Measurements from ENCODE around the gene UNC79.

UNC79 gene

DNA sequence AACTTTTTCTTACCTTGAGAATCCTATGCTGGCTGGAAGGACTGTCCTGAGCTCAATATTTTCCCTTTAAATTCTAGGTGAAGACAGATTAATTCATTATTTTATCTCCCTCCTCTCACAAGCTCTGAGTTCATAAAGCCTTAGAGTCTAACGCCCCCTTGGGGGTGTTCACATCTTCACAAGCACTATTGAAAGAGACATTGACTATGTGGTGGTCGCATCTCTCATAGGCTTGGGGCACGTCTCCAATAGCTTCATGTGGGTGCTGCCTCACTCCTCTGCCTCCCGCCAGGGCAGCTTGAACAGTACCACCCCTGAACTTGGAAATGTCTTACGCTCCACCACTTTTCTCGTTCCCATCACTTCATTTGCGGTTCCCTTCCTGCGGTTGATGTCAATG lies 106.2 kb downstream of the UNC79 start:
- no peak overlapping the region for H3K4me2 ChIP-seq (ENCODE audit: low read depth, low read length)
- H2AFZ ChIP-seq (ENCODE audit: low read length) = no peak overlapping the region
- H3K9me3 ChIP-seq (replicated peaks; ENCODE audit: insufficient read depth, low read length) = no peaks in the 10 kb centered on the region
- no peaks in the 10 kb centered on the region for H3K27me3 ChIP-seq (replicated peaks; ENCODE audit: insufficient read depth, low read length)
- DNase-seq = no peak
- no peaks in the 10 kb centered on the region for H3K9me2 ChIP-seq (replicated peaks; ENCODE audit: insufficient read depth, low read length)
- H3K4me3 ChIP-seq (ENCODE audit: low read length) = no peak overlapping the region
- TF ChIP-seq EZH2phosphoT487 (IDR thresholded peaks at IDR 0.05; ENCODE audit: low read length) = no peak
- TF ChIP-seq, protein P1, sequence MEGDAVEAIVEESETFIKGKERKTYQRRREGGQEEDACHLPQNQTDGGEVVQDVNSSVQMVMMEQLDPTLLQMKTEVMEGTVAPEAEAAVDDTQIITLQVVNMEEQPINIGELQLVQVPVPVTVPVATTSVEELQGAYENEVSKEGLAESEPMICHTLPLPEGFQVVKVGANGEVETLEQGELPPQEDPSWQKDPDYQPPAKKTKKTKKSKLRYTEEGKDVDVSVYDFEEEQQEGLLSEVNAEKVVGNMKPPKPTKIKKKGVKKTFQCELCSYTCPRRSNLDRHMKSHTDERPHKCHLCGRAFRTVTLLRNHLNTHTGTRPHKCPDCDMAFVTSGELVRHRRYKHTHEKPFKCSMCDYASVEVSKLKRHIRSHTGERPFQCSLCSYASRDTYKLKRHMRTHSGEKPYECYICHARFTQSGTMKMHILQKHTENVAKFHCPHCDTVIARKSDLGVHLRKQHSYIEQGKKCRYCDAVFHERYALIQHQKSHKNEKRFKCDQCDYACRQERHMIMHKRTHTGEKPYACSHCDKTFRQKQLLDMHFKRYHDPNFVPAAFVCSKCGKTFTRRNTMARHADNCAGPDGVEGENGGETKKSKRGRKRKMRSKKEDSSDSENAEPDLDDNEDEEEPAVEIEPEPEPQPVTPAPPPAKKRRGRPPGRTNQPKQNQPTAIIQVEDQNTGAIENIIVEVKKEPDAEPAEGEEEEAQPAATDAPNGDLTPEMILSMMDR (IDR thresholded peaks at IDR 0.05; ENCODE audit: low read length) = no peak
- no peak for TF ChIP-seq EZH2 (optimal IDR thresholded peaks at IDR 0.05; ENCODE audit: low read depth, low read length)
- no peak overlapping the region for H3K9ac ChIP-seq (ENCODE audit: low read length)
- H3K27ac ChIP-seq (ENCODE audit: low read length) = no peak overlapping the region
- H3F3A ChIP-seq (ENCODE audit: insufficient read depth, low read length) = no peaks in the 10 kb centered on the region
- no peaks in the 10 kb centered on the region for H4K20me1 ChIP-seq (ENCODE audit: insufficient read depth, low read length)
- no peaks in the 10 kb centered on the region for H3K4me1 ChIP-seq (ENCODE audit: low read length)
- H3K79me2 ChIP-seq (ENCODE audit: low read length) = no peaks in the 10 kb centered on the region
- H3K36me3 ChIP-seq (replicated peaks; ENCODE audit: insufficient read depth, low read length) = no peaks in the 10 kb centered on the region

DNA sequence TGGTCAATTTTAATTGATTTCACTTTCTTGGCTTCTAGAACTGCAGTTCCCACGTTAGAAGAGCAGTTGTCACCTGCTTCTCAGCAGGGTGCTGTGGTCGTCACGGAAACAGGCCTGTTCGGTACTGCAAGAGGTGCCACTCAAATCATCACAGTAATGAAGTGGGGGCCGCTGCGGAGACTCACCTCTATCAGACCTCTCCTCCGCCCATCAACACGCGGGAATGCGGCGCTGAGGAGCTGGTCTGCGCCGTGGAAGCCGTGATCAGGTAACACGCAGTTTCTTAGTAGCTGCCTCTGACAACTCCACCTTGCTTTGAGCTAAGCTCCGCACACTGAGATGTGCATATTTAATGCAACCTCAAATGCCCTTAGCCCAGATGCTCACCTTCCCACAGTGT lies 107.2 kb downstream of the UNC79 start:
- Histone ChIP-seq H3K9me3 (replicated peaks; ENCODE audit: insufficient read depth, low read length) (no peaks in the 10 kb centered on the region), H3K27ac (ENCODE audit: low read length) (no peak overlapping the region), H2AFZ (ENCODE audit: low read length) (no peak overlapping the region), H3F3A (ENCODE audit: insufficient read depth, low read length) (no peaks in the 10 kb centered on the region), H3K4me1 (ENCODE audit: low read length) (no peaks in the 10 kb centered on the region), H3K9ac (ENCODE audit: low read length) (no peak overlapping the region), H4K20me1 (ENCODE audit: insufficient read depth, low read length) (no peaks in the 10 kb centered on the region), H3K27me3 (replicated peaks; ENCODE audit: insufficient read depth, low read length) (no peaks in the 10 kb centered on the region), H3K79me2 (ENCODE audit: low read length) (no peaks in the 10 kb centered on the region), H3K9me2 (replicated peaks; ENCODE audit: insufficient read depth, low read length) (no peaks in the 10 kb centered on the region), H3K4me3 (ENCODE audit: low read length) (no peak overlapping the region), H3K4me2 (ENCODE audit: low read depth, low read length) (no peak overlapping the region), H3K36me3 (replicated peaks; ENCODE audit: insufficient read depth, low read length) (no peaks in the 10 kb centered on the region)
- DNase-seq = no peak
- TF ChIP-seq, protein P1 (IDR thresholded peaks at IDR 0.05; ENCODE audit: low read length) = no peak
- TF ChIP-seq EZH2 (optimal IDR thresholded peaks at IDR 0.05; ENCODE audit: low read depth, low read length) (no peak), EZH2phosphoT487 (IDR thresholded peaks at IDR 0.05; ENCODE audit: low read length) (no peak)

DNA sequence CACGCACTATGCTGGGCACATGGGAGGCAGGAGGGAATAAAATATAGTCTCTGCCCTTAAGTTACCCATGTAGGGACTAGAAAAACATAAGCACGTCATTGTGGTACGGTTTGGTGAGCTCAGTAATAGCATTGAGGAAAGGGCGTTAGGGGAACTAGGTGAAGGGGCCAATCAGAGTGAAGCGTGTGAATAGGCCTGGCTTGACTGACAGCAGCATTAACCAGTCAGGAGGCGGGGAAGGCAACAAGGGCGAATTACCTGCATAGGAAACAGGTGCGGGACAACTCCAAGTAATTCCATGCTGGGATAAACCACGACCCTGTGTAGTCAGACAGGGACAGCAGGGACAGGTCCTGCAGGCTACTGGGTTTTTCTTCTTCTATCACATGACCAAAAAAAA lies 107.7 kb downstream of the UNC79 start:
- H3K79me2 ChIP-seq (ENCODE audit: low read length) = no peaks in the 10 kb centered on the region
- TF ChIP-seq, protein P1 (IDR thresholded peaks at IDR 0.05; ENCODE audit: low read length) = no peak
- no peak for TF ChIP-seq EZH2 (optimal IDR thresholded peaks at IDR 0.05; ENCODE audit: low read depth, low read length)
- no peak overlapping the region for H3K4me2 ChIP-seq (ENCODE audit: low read depth, low read length)
- H3K4me3 ChIP-seq (ENCODE audit: low read length) = no peak overlapping the region
- no peak overlapping the region for H3K27ac ChIP-seq (ENCODE audit: low read length)
- no peaks in the 10 kb centered on the region for H3K4me1 ChIP-seq (ENCODE audit: low read length)
- H3K36me3 ChIP-seq (replicated peaks; ENCODE audit: insufficient read depth, low read length) = no peaks in the 10 kb centered on the region
- H4K20me1 ChIP-seq (ENCODE audit: insufficient read depth, low read length) = no peaks in the 10 kb centered on the region
- no peaks in the 10 kb centered on the region for H3K27me3 ChIP-seq (replicated peaks; ENCODE audit: insufficient read depth, low read length)
- no peaks in the 10 kb centered on the region for H3F3A ChIP-seq (ENCODE audit: insufficient read depth, low read length)
- no peaks in the 10 kb centered on the region for H3K9me2 ChIP-seq (replicated peaks; ENCODE audit: insufficient read depth, low read length)
- H3K9ac ChIP-seq (ENCODE audit: low read length) = no peak overlapping the region
- DNase-seq = no peak
- H3K9me3 ChIP-seq (replicated peaks; ENCODE audit: insufficient read depth, low read length) = no peaks in the 10 kb centered on the region
- no peak overlapping the region for H2AFZ ChIP-seq (ENCODE audit: low read length)
